Neural cell (in vitro differentiated cells): ENCODE results near the gene ZNF614. TPM values are rescaled to one million over a fixed set of nuclear protein-coding genes. Genes with fewer than 3 reads are reported as not detected.

Experiments used
- H2AFZ ChIP-seq: fragments of 200-600, 300-800 bp; sonication (generic), shearing (Covaris generic); 2 replicates; pipeline ENCODE4 v1.6.0; 2014; ENCODE audit warnings: low read depth, mild to moderate bottlenecking, antibody characterized with exemption, low read length, moderate library complexity
- H3F3A ChIP-seq: fragments of 200-600 bp; shearing (Covaris generic); 2 replicates; pipeline ENCODE4 v1.6.1; 2016; ENCODE audit warnings: mild to moderate bottlenecking, moderate library complexity, mixed read lengths, antibody characterized with exemption, low read length; ENCODE audit not compliant: insufficient read depth, poor library complexity, severe bottlenecking
- H3K27ac ChIP-seq: fragments of 200-600, 300-800 bp; sonication (generic), shearing (Covaris generic); 2 replicates; pipeline ENCODE4 v1.5.1; 2014; ENCODE audit warnings: mild to moderate bottlenecking, low read length, moderate library complexity
- H3K27me3 ChIP-seq: fragments of 300-800, 200-600 bp; sonication (generic), shearing (Covaris generic); 2 replicates; pipeline ENCODE4 v1.6.0; 2014; ENCODE audit warnings: mild to moderate bottlenecking, low read depth, low read length, moderate library complexity; ENCODE audit not compliant: insufficient read depth
- H3K36me3 ChIP-seq: fragments of 300-800, 200-600 bp; sonication (generic), shearing (Covaris generic); 2 replicates; pipeline ENCODE4 v1.5.1; 2014; ENCODE audit warnings: mild to moderate bottlenecking, antibody characterized with exemption, low read length, moderate library complexity; ENCODE audit not compliant: insufficient read depth
- H3K4me2 ChIP-seq: fragments of 300-800, 200-600 bp; sonication (generic), shearing (Covaris generic); 2 replicates; pipeline ENCODE4 v1.6.0; 2014; ENCODE audit warnings: mild to moderate bottlenecking, low read length
- H3K4me3 ChIP-seq: fragments of 300-800, 200-600 bp; sonication (generic), shearing (Covaris generic); 2 replicates; pipeline ENCODE4 v1.5.1; 2014; ENCODE audit warnings: mild to moderate bottlenecking, low read length, moderate library complexity
- H3K79me2 ChIP-seq: fragments of 200-600 bp; shearing (Covaris generic); replicated peaks from 2 replicates; pipeline ENCODE4 v1.6.0; 2014; ENCODE audit warnings: mild to moderate bottlenecking, low read length, moderate library complexity; ENCODE audit not compliant: insufficient read depth
- H3K9ac ChIP-seq: fragments of 300-800, 200-600 bp; sonication (generic), shearing (Covaris generic); 2 replicates; pipeline ENCODE4 v1.6.1; 2016; ENCODE audit warnings: mild to moderate bottlenecking, low read length, mixed read lengths
- H3K9me2 ChIP-seq: fragments of 200-600 bp; shearing (Covaris generic); 2 replicates; pipeline ENCODE4 v1.6.1; 2016; ENCODE audit warnings: mild to moderate bottlenecking, low read length, mixed read lengths; ENCODE audit not compliant: insufficient read depth
- H3K9me3 ChIP-seq: fragments of 200-600, 300-800 bp; sonication (generic), shearing (Covaris generic); 2 replicates; pipeline ENCODE4 v1.6.1; 2016; ENCODE audit warnings: mild to moderate bottlenecking, mixed run types, low read length, moderate library complexity, mixed read lengths
- H4K20me1 ChIP-seq: fragments of 200-600 bp; shearing (Covaris generic); 2 replicates; pipeline ENCODE4 v1.6.1; 2016; ENCODE audit warnings: mild to moderate bottlenecking, mixed run types; ENCODE audit not compliant: insufficient read depth
- CTCF ChIP-seq: fragments of 450-650 bp; IDR thresholded peaks from 2 replicates; pipeline ENCODE4 v1.5.1; 2014; ENCODE audit warnings: antibody characterized with exemption, mild to moderate bottlenecking, moderate library complexity; ENCODE audit not compliant: poor library complexity, severe bottlenecking
- EP300 ChIP-seq: fragments of 450-650 bp; conservative IDR thresholded peaks from 2 replicates; pipeline ENCODE4 v1.6.1; 2014; ENCODE audit warnings: antibody characterized with exemption, mild to moderate bottlenecking, moderate library complexity; ENCODE audit not compliant: poor library complexity, severe bottlenecking
- EZH2 ChIP-seq: fragments of 200-600, 300-800 bp; shearing (Covaris generic), sonication (generic); IDR thresholded peaks from 2 replicates; pipeline ENCODE4 v1.6.1; 2014; ENCODE audit warnings: antibody characterized with exemption, low read length, borderline replicate concordance, mild to moderate bottlenecking; ENCODE audit not compliant: insufficient read depth, poor library complexity, severe bottlenecking
- MXI1 ChIP-seq: fragments of 450-650 bp; conservative IDR thresholded peaks from 2 replicates; pipeline ENCODE4 v1.6.1; 2014; ENCODE audit warnings: antibody characterized with exemption, mild to moderate bottlenecking; ENCODE audit not compliant: poor library complexity, severe bottlenecking
- POLR2AphosphoS5 ChIP-seq: IDR thresholded peaks from 2 replicates; pipeline ENCODE4 v1.6.1; 2012
- RAD21 ChIP-seq: fragments of 450-650 bp; conservative IDR thresholded peaks from 2 replicates; pipeline ENCODE4 v1.6.1; 2014; ENCODE audit warnings: antibody characterized with exemption, mild to moderate bottlenecking, moderate library complexity
- REST ChIP-seq: IDR thresholded peaks from 2 replicates; pipeline ENCODE4 v1.6.1; 2012; ENCODE audit warnings: borderline replicate concordance
- SMC3 ChIP-seq: fragments of 450-650 bp; conservative IDR thresholded peaks from 2 replicates; pipeline ENCODE4 v1.6.1; 2014; ENCODE audit warnings: antibody characterized with exemption, mild to moderate bottlenecking, moderate library complexity; ENCODE audit not compliant: poor library complexity
- TAF1 ChIP-seq: IDR thresholded peaks from 2 replicates; pipeline ENCODE4 v1.6.1; 2012; ENCODE audit warnings: low read depth
- polyA plus RNA-seq: library from polyadenylated mRNA; depleted of rRNA; stranded (reverse); fragments of >200 nt; gene quantifications from 2 replicates; pipeline ENCODE4 v1.2.3, GENCODE V29; 2014

ZNF614 gene
- polyA plus RNA-seq, 1 donor from 2014 or later: 17.8 TPM

DNA sequence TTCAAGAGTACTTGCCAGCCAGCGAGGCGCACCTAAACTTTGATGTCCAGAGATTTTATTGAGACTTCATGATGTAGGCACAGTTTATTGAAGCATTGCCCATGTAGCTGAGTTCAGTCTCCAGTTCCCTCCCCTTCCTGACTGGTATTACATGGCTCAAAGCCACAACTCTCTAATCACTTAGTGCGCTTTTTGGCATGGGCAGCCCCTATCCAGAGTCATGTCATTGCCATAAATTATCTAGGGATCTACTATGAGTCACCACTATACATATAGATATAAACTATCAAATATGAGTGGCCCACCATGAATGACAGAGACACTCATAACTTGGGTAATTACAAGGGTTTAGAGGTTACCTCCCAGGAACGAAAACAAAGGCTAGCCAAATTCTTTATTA, 7.7 kb downstream of the ZNF614 start:
- Histone ChIP-seq H3K9me2 (no peaks in the 10 kb centered on the region), H3K4me3 (no peak overlapping the region), H3K79me2 (peaks cover 4% of the 10 kb centered on the region), H3K9me3 (no peaks in the 10 kb centered on the region), H3K27me3 (no peaks in the 10 kb centered on the region), H3K36me3 (peaks cover 50% of the 10 kb centered on the region), H3F3A (no peaks in the 10 kb centered on the region), H2AFZ (no peak overlapping the region), H3K4me2 (no peak overlapping the region), H3K27ac (no peak overlapping the region), H3K9ac (no peak overlapping the region), H4K20me1 (no peaks in the 10 kb centered on the region)
- no peak for TF ChIP-seq EZH2
- TF ChIP-seq TAF1: no peak
- TF ChIP-seq POLR2AphosphoS5: no peak
- no peak for TF ChIP-seq EP300
- no peak for TF ChIP-seq SMC3
- no peak for TF ChIP-seq MXI1
- TF ChIP-seq CTCF: no peak
- no peak for TF ChIP-seq REST
- no peak for TF ChIP-seq RAD21

DNA sequence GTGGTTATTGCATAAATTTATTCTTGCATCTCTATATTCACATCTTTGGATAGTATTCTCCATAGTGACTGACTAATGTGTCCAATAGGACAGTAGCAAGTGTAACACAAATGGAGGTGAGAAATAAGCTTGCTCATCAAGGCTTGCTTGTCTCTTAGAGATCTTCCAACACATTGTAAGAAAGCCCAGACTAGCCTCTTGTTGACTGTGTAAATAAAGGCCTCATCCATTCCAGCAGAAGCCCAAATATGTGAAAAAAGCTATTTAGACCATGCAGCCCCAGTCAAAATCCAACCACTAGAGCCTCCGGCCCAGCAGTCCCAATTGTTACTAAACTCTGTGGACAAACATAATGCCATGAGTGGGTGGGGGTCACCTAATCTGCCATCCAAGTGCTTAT, 17.5 kb downstream of the ZNF614 start:
- Histone ChIP-seq H3K27ac (no peak overlapping the region), H3K27me3 (no peaks in the 10 kb centered on the region), H2AFZ (no peak overlapping the region), H4K20me1 (no peaks in the 10 kb centered on the region), H3K9me2 (no peaks in the 10 kb centered on the region), H3K9ac (no peak overlapping the region), H3K4me2 (no peak overlapping the region), H3K9me3 (no peaks in the 10 kb centered on the region), H3K79me2 (peaks cover 22% of the 10 kb centered on the region), H3K4me3 (no peak overlapping the region), H3F3A (no peaks in the 10 kb centered on the region), H3K36me3 (peaks cover 10% of the 10 kb centered on the region)
- TF ChIP-seq EP300 (no peak), EZH2 (no peak), RAD21 (no peak), TAF1 (no peak), CTCF (no peak), MXI1 (no peak), SMC3 (no peak), REST (no peak), POLR2AphosphoS5 (no peak)
